ENCODE results near the gene MCM3. TPM values are rescaled to one million over a fixed set of nuclear protein-coding genes. Genes with fewer than 3 reads are reported as not detected.

The MCM3 gene
- total and polyA plus RNA-seq, 12 donors = 10.5 to 65.5 (median 25.0) TPM

DNA sequence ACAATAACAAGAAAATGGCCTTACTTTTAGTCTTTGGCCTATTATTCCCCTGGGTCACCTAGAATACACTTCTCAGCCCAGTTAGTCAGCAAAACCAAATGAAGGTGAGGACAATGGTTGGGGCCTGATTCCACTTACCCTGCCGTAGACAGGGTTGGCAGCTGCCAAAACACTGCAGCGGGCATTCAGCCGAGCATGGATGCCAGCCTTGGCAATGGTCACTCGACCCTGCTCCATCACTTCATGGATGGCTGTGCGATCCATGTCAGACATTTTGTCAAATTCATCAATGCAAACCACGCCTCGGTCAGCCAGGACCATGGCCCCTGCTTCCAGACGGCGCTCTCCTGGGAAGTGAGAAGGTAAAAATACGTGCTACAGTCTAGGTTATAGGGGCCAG, 8.4 kb downstream of the MCM3 start:
- no peak for TF ChIP-seq POLR2A (IDR thresholded peaks at IDR 0.05)
- TF ChIP-seq, protein P1, sequence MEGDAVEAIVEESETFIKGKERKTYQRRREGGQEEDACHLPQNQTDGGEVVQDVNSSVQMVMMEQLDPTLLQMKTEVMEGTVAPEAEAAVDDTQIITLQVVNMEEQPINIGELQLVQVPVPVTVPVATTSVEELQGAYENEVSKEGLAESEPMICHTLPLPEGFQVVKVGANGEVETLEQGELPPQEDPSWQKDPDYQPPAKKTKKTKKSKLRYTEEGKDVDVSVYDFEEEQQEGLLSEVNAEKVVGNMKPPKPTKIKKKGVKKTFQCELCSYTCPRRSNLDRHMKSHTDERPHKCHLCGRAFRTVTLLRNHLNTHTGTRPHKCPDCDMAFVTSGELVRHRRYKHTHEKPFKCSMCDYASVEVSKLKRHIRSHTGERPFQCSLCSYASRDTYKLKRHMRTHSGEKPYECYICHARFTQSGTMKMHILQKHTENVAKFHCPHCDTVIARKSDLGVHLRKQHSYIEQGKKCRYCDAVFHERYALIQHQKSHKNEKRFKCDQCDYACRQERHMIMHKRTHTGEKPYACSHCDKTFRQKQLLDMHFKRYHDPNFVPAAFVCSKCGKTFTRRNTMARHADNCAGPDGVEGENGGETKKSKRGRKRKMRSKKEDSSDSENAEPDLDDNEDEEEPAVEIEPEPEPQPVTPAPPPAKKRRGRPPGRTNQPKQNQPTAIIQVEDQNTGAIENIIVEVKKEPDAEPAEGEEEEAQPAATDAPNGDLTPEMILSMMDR (IDR thresholded peaks at IDR 0.05) = no peak
- Histone ChIP-seq H3K9me3 (replicated peaks in 1 of 3) (no peaks in the 10 kb centered on the region), H3K36me3 (replicated peaks in 1 of 2) (peaks cover 0 to 67% of the 10 kb centered on the region in 2 donors), H3K4me1 (replicated peaks in 1 of 2) (no peaks in the 10 kb centered on the region), H3K4me3 (no peak overlapping the region), H3K27me3 (no peaks in the 10 kb centered on the region), H3K27ac (no peak overlapping the region)
- intact Hi-C loops (cut with DNase I) = loop anchor here in 1 of 2 donors (10.0 kb wide), 1 partner anchor 129 kb away; no protein-coding TSS in a partner anchor
- 88 to 99% (median 96%) methylated on average over 10 of the region's 10 CpGs for WGBS, 4 donors
- no peak for DNase-seq

DNA sequence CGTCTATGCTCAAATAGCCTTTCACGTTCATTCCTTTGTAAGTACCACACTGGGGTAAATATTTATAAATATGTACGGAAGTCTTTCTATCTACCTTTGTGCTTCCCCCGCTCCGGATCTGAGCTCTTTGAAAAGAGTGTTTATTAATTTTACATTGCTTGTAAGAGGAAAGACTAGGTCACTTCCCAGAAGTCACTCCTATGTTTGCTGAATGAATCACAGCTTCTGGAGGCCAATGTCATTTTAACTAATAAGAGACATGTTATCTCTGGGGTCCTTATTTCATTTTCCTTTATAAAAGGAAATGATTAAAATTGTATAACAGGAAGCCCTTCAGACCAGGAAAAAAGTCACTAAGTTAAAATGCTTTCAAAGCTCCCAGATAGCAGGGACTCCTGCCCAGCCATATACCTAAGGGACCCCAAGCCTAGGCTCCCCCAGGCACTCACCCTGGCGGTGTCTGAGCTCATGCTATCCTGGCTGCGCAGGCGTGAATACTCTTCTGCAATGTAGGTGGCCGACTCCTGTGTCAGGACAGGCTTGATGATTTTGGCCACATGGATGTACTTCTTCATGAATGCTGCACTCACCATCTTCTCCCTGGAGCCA, 12.6 kb downstream of the MCM3 start:
- 86 to 92% (median 89%) methylated on average over 9 of the region's 9 CpGs for WGBS, 4 donors

DNA sequence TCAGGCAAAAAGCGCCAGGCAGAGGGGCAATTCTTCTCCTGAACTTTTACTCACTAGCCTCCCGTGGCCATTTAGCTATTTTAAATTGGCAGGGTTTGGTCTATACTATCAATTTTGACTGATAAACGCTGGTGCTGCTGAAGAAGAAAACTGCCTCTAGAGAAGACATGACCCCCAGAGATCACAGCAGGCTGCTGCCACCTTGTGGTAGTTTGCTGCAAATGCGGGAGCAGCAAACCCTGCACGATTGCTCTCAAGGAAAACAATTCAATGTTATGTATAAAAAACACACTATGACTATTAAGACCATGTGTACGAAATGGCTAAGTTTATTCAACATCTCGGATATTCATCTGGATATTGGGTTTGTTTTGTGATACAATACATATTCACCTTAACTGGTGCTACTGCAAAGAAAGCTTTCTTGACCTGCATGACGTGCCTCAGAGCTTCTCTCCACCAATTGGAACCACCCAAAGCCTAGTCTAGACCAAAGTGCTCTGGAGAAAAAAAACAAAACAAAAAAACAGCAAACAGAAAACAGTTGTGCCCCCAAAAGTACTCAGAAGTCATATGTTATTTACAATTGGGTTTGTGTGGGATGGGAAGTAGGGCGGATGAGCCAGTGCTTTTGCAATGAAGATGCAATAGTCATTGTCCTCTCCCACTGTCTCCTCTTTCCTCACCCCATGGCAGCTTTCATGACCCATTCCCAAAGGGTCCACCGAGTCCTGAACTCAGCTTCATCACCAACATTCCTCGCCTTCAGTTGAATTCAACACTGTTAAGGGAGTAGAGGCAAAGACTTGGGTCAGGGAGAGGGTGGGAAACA, 20.6 kb downstream of the MCM3 start:
- Histone ChIP-seq H3K9me3 (replicated peaks in 1 of 3) (no peaks in the 10 kb centered on the region), H3K27ac (no peak overlapping the region), H3K36me3 (replicated peaks in 1 of 2) (peaks cover 0 to 49% of the 10 kb centered on the region in 2 donors), H3K4me3 (no peak overlapping the region), H3K4me1 (replicated peaks in 1 of 2) (no peaks in the 10 kb centered on the region), H3K27me3 (no peaks in the 10 kb centered on the region)
- peak; percentile 49 to 74 (median 56) for DNase-seq
- 48 to 51% (median 49%) methylated on average over 11 of the region's 11 CpGs for WGBS, 4 donors
- TF ChIP-seq POLR2A (IDR thresholded peaks at IDR 0.05) = no peak
- TF ChIP-seq, protein P1 (IDR thresholded peaks at IDR 0.05) = peak; percentile 55 to 94 (median 74)
- intact Hi-C loops (cut with DNase I) = no loop called here

More for the DNA sequence above, 12.6 kb downstream of the MCM3 start:
- no peak for DNase-seq
- no peaks in the 10 kb centered on the region for H3K9me3 ChIP-seq (replicated peaks in 1 of 3)
- TF ChIP-seq, protein P1 (IDR thresholded peaks at IDR 0.05) = no peak
- no peak for TF ChIP-seq POLR2A (IDR thresholded peaks at IDR 0.05)
- no peaks in the 10 kb centered on the region for H3K27me3 ChIP-seq
- no peaks in the 10 kb centered on the region for H3K4me1 ChIP-seq (replicated peaks in 1 of 2)
- no peak overlapping the region for H3K27ac ChIP-seq
- intact Hi-C loops (cut with DNase I) = loop anchor here in 1 of 2 donors (10.0 kb wide), 1 partner anchor 133 kb away; no protein-coding TSS in a partner anchor
- no peak overlapping the region for H3K4me3 ChIP-seq
- peaks cover 0 to 68% of the 10 kb centered on the region in 2 donors for H3K36me3 ChIP-seq (replicated peaks in 1 of 2)

DNA sequence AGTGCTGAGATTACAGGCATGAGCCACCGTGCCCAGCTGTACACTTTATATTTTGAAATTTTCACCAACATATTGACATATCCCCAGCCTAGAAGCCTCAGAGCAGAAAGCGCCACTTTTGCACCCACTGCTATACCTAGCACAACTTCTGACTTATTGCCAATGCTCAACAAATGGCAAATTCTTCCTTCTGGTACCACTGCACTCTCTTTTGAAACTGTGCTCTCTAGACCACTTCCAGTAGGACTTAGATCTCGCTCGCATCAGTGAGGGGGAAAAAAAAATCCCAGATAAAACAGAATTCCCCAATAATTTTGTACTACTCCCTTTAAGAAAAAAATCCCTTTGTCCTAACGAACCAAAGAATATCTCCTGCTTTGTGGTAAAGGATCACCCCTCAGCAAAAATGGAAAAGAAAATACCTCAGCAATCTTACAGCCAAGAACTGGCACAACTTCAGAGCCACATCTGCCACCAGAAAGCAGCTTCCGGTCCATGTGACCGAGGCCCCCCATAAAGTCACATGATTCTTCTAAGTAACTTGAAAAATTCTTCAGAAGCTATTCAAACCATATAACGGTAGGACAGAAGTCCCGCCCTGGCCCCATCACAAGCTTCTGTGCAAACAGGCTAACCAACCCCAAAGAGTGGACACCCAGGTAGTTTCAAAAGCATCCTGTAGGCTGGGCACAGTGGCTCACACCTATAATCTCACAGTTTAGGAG, 21.8 kb downstream of the MCM3 start:
- no peak for TF ChIP-seq POLR2A (IDR thresholded peaks at IDR 0.05)
- TF ChIP-seq, protein P1 (IDR thresholded peaks at IDR 0.05) = no peak
- Histone ChIP-seq H3K4me3 (no peak overlapping the region), H3K4me1 (replicated peaks in 1 of 2) (no peaks in the 10 kb centered on the region), H3K27ac (no peak overlapping the region), H3K36me3 (replicated peaks in 1 of 2) (peaks cover 0 to 37% of the 10 kb centered on the region in 2 donors), H3K27me3 (no peaks in the 10 kb centered on the region), H3K9me3 (replicated peaks in 1 of 3) (no peaks in the 10 kb centered on the region)
- DNase-seq = no peak
- intact Hi-C loops (cut with DNase I) = no loop called here
- WGBS, 4 donors = 83 to 92% (median 87%) methylated on average over 9 of the region's 9 CpGs
